ENCODE results near the gene RNF152. TPM values are rescaled to one million over a fixed set of nuclear protein-coding genes. Genes with fewer than 3 reads are reported as not detected.
"Not testable (repeated sequence)": the region's sequence is repeated elsewhere in the genome, so short reads cannot be mapped to it uniquely, and the experiment has no call there.

The RNF152 gene
- total RNA-seq, 3 donors from 2014 or later: 8.6 to 64.5 (median 31.5) TPM

DNA sequence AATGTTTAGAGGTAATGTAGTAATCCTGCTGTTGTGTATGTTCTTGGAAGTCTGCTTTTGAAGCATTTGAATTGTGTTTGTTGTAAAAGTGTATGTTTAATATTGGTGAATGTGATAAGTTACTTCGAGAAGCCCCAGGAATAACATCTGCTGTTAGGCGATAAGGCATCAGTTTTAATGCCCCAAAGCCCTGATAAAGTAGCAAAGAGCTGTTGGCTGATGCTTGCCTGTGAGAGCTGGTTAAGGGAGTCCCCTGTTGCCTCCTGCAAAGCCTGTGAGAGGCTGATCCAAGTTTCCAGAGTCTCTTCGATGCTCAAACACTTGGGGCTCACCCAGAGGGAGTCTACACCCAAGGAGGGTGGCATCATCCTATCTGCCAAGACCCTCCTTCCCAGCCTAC is 110.3 kb downstream of the RNF152 start:
- DNase-seq (ENCODE audit: low spot score in 2 of 2): no peak
- no peak overlapping the region for H3K27ac ChIP-seq
- H3K27me3 ChIP-seq: no peaks in the 10 kb centered on the region
- no peaks in the 10 kb centered on the region for H3K36me3 ChIP-seq
- no peaks in the 10 kb centered on the region for H3K4me1 ChIP-seq
- intact Hi-C loops (cut with DNase I; ENCODE audit: low total_unique reads): no loop called here
- no peak overlapping the region for H3K4me3 ChIP-seq
- no peak for TF ChIP-seq POLR2AphosphoS5 (IDR thresholded peaks at IDR 0.05)
- TF ChIP-seq POLR2A (IDR thresholded peaks at IDR 0.05): no peak
- TF ChIP-seq, protein P1, sequence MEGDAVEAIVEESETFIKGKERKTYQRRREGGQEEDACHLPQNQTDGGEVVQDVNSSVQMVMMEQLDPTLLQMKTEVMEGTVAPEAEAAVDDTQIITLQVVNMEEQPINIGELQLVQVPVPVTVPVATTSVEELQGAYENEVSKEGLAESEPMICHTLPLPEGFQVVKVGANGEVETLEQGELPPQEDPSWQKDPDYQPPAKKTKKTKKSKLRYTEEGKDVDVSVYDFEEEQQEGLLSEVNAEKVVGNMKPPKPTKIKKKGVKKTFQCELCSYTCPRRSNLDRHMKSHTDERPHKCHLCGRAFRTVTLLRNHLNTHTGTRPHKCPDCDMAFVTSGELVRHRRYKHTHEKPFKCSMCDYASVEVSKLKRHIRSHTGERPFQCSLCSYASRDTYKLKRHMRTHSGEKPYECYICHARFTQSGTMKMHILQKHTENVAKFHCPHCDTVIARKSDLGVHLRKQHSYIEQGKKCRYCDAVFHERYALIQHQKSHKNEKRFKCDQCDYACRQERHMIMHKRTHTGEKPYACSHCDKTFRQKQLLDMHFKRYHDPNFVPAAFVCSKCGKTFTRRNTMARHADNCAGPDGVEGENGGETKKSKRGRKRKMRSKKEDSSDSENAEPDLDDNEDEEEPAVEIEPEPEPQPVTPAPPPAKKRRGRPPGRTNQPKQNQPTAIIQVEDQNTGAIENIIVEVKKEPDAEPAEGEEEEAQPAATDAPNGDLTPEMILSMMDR (IDR thresholded peaks at IDR 0.05): no peak
- no peaks in the 10 kb centered on the region for H3K9me3 ChIP-seq

DNA sequence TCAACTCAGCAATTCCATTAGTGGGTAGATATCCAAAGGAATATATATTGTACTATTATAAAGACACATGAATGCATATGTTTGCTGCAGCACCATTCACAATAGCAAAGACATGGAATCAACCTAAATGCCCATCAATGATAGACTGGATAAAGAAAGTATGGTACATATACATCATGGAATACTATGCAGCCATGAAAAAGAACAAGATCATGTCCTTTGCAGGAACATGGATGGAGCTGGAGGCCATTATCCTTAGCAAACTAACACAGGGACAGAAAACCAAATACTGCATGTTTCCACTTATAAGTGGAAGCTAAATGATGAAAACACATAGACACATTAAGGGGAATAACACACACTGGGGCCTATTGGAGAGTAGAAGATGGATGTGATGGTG is 116.6 kb downstream of the RNF152 start:
- H3K9me3 ChIP-seq; H3K36me3 ChIP-seq; intact Hi-C loops (cut with DNase I; ENCODE audit: low total_unique reads); H3K27me3 ChIP-seq; H3K4me3 ChIP-seq; H3K27ac ChIP-seq; H3K4me1 ChIP-seq; DNase-seq (ENCODE audit: low spot score in 2 of 2): not testable (repeated sequence)

DNA sequence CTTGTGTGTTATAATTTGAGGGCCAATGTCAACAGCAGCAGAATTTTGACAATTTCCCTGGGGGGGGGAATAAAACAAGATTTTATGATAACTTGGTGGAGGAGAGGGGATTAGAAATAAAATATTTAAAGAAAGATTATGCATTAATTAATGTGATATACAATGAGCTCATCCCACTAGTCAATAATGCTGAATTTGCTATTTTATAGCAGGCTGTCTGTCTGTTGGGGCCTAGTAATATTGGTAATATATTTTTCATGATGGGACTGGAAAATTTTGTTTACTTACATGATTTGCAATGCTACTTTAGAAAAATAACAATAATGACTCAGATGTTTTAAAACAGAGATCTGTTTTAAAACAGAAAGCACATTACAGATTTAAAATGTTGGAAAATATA is 118.0 kb downstream of the RNF152 start:
- no peak overlapping the region for H3K4me3 ChIP-seq
- intact Hi-C loops (cut with DNase I; ENCODE audit: low total_unique reads): no loop called here
- DNase-seq (ENCODE audit: low spot score in 2 of 2): no peak
- no peaks in the 10 kb centered on the region for H3K36me3 ChIP-seq
- no peak for TF ChIP-seq POLR2A (IDR thresholded peaks at IDR 0.05)
- no peak for TF ChIP-seq POLR2AphosphoS5 (IDR thresholded peaks at IDR 0.05)
- TF ChIP-seq, protein P1 (IDR thresholded peaks at IDR 0.05): no peak
- no peaks in the 10 kb centered on the region for H3K9me3 ChIP-seq
- no peak overlapping the region for H3K27ac ChIP-seq
- no peaks in the 10 kb centered on the region for H3K4me1 ChIP-seq
- no peaks in the 10 kb centered on the region for H3K27me3 ChIP-seq

DNA sequence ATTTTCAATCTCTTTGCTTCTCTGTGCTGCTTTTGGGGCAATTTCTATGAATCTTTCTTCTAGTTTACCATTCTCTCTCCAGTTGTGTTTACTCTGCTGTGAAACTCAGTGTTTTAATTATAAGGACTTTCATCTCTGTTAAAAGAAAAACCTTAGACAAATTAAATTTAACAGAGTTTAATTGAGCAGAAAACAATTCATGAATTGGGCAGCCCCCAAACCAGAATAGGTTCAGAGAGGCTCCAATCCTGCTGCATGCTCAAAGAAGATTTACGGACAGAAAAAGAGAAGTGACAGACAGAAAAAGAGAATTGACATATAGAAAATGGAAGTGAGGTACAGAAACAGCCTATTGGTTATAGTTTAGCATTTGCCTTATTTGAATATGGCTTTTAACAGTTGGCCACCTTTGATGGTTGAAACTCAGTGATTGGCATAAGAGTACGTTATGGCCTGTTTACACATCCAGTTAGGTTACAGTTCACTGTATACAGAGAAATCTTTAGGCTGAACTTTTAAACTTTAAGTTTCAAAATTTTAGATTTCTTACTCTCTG is 120.4 kb downstream of the RNF152 start:
- H3K27ac ChIP-seq: no peak overlapping the region
- TF ChIP-seq POLR2AphosphoS5 (IDR thresholded peaks at IDR 0.05) (no peak), POLR2A (IDR thresholded peaks at IDR 0.05) (no peak)
- TF ChIP-seq, protein P1 (IDR thresholded peaks at IDR 0.05): no peak

DNA sequence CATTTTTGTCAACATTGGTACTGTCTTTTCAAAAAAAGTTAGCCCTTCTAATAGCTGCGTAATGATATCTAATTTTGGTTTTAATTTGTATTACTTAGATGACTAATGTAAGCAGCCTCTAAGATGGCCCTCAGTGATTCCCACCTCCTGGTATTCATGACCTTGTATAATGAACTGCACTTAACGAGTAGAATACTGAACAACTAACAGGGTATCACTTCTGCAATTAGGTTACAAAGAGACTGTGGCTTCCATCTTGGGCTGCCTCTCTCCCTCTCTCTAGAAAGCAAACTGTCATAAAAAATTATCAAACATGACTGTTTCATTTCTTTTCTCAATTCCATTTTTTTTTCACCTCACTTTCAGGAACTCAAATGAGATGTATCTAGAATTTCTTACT is 120.9 kb downstream of the RNF152 start:
- Histone ChIP-seq H3K36me3 (no peaks in the 10 kb centered on the region), H3K9me3 (no peaks in the 10 kb centered on the region), H3K27me3 (no peaks in the 10 kb centered on the region), H3K27ac (no peak overlapping the region), H3K4me3 (no peak overlapping the region), H3K4me1 (no peaks in the 10 kb centered on the region)
- intact Hi-C loops (cut with DNase I; ENCODE audit: low total_unique reads): no loop called here
- TF ChIP-seq POLR2A (IDR thresholded peaks at IDR 0.05): no peak
- TF ChIP-seq, protein P1 (IDR thresholded peaks at IDR 0.05): no peak
- TF ChIP-seq POLR2AphosphoS5 (IDR thresholded peaks at IDR 0.05): no peak
- DNase-seq (ENCODE audit: low spot score in 2 of 2): no peak

More for the DNA sequence above, 120.4 kb downstream of the RNF152 start:
- H3K36me3 ChIP-seq: no peaks in the 10 kb centered on the region
- H3K27me3 ChIP-seq: no peaks in the 10 kb centered on the region
- H3K9me3 ChIP-seq: no peaks in the 10 kb centered on the region
- no peak for DNase-seq (ENCODE audit: low spot score in 2 of 2)
- no peaks in the 10 kb centered on the region for H3K4me1 ChIP-seq
- no peak overlapping the region for H3K4me3 ChIP-seq
- intact Hi-C loops (cut with DNase I; ENCODE audit: low total_unique reads): no loop called here

DNA sequence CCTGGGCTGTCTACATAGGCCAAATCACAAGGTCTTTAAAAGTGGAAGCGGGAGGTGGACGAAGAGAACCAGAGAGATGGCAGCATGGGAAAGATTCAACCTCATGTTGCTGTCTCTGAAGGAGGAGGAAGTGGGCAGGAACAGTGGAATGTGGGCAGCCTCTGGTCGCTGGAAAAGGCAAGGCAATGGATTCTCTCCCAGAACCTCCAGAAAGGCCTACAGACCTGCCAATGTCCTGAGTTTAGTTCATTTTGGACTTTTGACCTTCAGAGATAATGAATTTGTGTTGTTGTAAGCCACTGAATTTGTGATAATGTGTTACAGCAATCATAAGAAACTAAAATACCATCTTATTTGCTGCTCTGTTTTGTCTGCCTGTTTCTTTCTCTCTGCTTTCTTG is 122.5 kb downstream of the RNF152 start:
- H3K27me3 ChIP-seq: no peaks in the 10 kb centered on the region
- intact Hi-C loops (cut with DNase I; ENCODE audit: low total_unique reads): no loop called here
- TF ChIP-seq, protein P1 (IDR thresholded peaks at IDR 0.05): no peak
- TF ChIP-seq POLR2A (IDR thresholded peaks at IDR 0.05) (no peak), POLR2AphosphoS5 (IDR thresholded peaks at IDR 0.05) (no peak)

More for the DNA sequence above, 122.5 kb downstream of the RNF152 start:
- no peaks in the 10 kb centered on the region for H3K36me3 ChIP-seq
- no peak overlapping the region for H3K27ac ChIP-seq
- no peaks in the 10 kb centered on the region for H3K9me3 ChIP-seq
- H3K4me1 ChIP-seq: no peaks in the 10 kb centered on the region
- DNase-seq (ENCODE audit: low spot score in 2 of 2): no peak
- no peak overlapping the region for H3K4me3 ChIP-seq
